NCI-H748 treated with DMSO at 0.1 percent for 48 hours (cell line): ENCODE measurements around the gene LUZP4.
"Not testable (repeated sequence)": the region's sequence is repeated elsewhere in the genome, so short reads cannot be mapped to it uniquely, and the experiment has no call there.

Experiments used
- DNase-seq: peaks from one replicate; lab custom pipeline; 2025; lab: John Stamatoyannopoulos, UW

LUZP4 gene, protein sequence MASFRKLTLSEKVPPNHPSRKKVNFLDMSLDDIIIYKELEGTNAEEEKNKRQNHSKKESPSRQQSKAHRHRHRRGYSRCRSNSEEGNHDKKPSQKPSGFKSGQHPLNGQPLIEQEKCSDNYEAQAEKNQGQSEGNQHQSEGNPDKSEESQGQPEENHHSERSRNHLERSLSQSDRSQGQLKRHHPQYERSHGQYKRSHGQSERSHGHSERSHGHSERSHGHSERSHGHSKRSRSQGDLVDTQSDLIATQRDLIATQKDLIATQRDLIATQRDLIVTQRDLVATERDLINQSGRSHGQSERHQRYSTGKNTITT

DNA sequence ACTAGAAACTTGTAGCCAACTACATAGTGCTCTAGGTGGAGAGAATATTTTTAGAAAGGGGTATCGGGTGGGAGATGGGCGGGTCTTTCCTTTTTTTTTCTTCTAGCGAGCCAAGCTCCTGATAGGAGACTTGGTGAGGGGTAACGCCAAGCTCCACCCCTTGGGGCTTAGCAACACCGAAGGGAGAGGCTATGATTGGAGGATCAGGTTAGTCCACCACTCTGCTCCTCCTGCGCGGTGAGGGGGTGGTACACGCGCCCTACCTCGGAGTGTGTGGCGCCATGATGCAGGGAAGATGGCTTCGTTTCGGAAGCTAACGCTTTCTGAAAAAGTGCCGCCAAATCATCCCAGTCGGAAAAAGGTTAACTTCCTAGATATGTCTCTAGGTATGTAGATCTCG lies at the start of gene LUZP4:
LUZP4 (plus strand) TSS at position 251 of the 400 bp plus-strand sequence; CDS start at position 296, 45 bp downstream.
- no peak for DNase-seq

DNA sequence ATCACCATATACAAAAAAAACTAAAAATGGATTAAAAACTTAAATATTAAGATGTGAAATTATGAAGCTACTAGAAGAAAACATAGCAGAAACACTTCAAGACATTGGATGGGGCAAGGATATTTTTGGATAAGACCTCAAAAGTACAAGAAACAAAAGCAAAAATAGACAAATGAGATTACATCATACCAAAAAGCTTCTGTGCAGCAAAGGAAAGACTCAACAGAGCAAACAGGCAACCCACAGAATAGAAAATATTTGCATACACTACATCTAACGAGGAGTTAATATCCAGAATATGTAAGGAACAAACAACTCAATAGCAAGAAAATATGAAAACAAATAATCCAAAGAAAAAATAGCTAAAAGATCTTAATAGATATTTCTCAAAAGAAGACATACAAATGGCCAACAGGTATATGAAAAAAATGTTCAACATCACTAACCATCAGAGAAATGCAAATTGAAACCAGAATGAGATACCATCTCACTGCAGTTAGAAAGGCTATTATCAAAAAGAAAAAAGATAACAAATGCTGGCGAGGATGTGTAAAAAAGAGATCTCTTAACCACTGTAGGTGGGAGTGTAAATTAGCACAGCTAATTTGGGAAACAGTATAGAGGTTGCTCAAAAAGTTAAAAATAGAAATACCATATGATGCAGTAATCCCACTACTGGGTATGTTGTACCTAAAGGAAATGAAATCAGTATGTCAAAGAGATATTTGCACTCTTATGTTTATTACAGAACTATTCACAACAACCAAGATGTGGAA lies 37.9 kb upstream of the LUZP4 start:
- no peak for DNase-seq

DNA sequence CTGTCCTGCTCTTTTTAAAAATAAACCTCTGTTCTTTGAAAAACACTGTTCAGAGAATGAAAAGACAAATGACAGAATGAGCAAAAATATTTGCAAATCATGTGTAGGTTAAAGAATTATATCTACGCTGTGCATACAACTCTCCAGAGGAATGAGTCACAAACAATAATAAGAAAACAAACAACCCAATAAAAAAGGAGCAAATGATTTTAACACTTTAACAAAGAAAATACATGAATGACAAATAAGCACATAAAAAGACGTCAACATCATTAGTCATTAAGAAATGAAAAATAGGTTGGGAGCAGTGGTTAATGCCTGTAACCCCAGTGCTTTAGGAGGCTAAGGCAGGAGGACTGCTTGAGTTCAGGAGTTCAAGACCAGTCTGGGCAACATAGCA lies 34.5 kb upstream of the LUZP4 start:
- DNase-seq = no peak

DNA sequence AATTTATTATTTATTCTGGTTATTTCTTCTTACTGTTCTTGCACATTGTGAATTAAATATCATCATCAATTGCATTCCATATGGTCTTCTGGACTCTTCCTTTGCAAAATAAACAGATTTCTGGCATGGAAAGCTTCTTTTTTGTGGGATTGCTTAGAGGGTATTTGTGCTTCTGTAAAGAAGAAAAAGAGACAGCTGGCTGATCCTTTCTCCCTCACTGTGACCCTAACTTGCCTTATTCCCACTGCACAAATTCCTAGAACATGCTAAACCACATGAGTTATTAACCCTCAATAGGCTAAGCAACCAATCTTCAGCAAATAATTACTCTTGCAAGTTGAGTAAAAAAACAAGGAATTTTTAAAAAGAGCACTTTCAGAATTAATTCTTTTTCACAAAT lies 31.8 kb upstream of the LUZP4 start:
- DNase-seq = no peak

DNA sequence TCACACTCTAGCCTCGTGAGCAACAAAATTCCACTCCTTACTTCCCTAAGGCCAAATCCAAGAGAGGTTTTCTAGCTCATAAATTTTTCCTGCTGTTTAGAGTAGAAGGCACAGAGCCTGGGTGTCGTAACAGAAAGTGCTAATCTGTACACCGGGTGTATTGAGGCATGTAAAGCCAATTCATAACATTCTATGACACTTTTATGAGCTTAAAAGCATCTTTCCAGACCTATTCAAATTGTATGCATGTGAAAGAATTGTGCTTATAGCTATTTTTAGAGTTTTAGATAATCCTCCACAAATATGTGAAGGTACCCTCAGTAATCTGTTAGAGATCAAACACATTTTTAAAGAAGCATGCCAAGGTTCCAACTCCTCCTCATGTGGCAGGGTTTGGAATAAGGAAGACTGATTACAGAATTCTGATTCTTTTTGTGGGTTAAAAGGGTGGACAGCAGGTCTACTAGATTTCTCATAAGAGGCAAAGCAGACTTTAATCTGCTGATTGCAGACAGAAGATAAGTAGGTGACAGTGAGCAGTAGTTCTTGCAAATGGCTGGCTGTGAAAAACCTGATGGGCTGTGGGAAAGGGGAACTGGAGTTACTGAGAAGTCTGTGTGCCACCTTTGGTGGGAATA lies 30.2 kb upstream of the LUZP4 start:
- DNase-seq = no peak

DNA sequence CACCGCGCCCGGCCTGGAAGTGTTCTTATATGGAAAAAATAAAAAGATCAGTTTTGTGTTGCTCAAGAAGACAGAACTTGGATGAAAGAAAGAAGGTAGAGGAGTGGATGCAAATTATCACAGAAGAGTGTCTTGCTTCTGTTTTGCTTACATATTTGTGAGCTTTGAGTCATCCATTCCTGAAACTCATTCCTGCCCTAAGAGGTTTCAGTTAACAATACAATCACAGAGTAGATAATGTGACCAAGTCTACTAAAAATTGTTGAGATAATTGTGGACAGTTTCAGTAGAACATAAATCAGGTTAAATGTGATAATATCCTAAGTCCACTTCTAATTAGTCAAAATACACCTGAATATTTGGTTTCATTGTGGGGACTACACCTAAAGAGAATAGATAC lies 29.2 kb upstream of the LUZP4 start:
- no peak for DNase-seq

DNA sequence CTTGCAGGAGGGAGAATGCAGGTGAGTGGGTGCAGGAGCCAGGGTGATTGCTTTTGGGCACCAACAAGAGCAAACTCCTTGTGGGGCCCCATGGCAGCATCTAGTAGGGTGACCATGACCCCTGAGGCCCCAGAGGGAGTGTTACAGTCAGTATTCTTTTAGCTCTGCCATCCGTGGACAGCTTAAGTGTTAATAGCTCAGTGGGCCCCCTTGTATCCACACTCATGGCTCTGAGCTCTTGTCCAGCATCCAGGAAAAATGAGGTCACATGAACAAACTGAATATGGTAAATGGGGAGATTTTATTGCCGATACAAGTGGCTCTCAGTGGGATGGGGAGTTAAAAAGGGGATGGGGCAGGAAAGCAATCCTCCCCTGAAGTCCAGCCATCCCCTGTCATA lies 28.4 kb upstream of the LUZP4 start:
- no peak for DNase-seq

DNA sequence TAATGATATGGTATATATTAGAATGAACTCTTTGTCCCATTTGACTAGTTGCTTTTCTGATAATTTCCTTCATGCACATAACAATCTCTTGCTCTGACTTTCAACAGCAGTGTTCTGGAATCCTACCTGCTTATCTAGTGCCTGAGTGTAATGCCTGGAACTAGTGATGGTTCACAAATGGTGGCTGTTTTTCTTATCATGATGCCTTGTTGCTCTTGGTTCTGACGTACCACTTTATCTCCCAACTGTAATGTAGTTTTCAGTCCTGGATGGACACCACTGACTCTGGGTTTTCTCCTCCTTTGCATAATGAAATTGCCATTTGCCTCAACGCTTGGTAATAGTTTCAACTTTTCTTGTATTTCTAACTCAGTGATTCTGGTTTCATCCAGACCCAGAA lies 25.5 kb upstream of the LUZP4 start:
- DNase-seq = no peak

DNA sequence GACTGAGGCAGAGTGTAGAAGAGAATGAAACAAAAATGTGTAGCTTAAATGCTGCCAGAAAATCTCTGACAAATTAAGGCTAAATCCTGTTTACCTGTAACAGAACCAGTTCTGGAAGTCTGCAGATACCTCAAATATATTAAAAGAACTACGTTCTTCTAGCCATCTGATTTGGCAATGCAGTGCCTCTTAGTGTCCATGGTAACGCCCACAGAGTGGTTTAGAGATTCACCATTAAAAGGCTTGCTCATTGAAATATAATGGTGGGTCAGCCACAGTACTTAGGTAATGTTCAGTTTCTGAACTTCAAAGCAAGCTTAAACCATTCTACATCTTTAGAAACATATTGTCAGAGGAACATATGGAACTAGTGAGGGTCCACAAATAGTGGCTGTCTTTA lies 23.2 kb upstream of the LUZP4 start:
- DNase-seq = no peak

DNA sequence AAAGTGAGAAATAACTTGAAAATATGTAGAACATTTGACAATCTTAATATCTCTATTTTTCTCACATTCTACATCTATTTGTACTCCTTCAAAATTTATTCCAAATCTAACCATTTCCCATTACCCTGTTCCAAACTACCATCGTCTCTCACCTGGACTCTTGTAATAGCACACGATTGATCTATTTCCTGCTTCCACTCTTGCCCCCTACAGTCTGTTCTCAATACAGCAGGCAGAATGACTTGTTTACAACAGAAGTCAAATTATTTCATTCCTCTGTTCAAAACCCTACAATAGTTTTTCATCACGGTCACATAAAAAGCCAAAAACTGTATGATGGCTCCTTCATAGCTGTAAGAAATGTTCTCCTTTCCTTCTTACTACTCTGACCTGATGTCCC lies 21.1 kb upstream of the LUZP4 start:
- no peak for DNase-seq

DNA sequence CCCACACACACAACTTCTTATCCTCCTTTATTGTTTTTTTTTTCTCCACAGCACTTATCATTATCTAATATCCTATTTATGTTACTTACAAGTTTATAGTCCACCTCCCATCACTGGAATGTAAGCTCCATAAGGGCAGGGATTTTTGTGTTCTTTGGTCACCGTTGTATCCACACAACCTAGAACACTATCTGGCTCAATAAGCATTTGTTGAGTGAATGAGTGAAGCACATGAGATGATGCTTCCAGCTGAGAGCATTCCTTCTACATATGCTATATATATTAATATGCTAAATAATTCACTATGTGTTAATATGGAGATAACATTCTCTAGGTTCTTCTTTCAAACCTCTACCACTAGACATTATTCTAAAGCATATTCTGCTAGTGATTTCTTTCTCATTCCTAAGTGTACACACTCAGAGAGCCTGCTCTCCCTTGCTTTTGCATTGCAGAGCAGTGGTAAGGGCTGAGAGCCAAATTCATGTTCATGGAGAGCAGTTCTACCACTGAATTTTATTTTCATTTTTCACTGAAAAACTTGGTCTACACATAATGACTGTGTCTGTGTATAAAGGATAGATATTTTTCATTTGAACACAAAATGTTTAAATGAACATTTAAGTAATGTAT lies 20.3 kb upstream of the LUZP4 start:
- DNase-seq = no peak

DNA sequence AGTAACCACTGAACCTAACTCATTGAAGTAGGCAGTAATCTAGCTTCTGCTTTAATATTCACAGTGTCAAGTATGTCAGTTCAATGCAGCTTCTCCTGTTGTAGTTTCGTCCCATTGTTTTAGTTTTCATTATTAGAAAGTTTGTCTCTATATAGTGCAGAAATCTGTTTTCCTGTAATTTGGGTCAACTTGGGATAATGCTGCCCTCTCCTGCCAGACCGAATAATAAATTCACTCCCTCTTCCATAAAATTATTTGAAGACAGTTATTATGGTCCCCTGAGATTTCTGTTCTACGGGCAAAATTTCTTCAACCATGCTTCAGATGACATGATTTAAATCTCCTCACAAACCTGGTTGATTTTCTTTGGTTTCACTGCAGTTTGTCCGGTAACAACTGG lies 4.6 kb upstream of the LUZP4 start:
- DNase-seq = no peak

DNA sequence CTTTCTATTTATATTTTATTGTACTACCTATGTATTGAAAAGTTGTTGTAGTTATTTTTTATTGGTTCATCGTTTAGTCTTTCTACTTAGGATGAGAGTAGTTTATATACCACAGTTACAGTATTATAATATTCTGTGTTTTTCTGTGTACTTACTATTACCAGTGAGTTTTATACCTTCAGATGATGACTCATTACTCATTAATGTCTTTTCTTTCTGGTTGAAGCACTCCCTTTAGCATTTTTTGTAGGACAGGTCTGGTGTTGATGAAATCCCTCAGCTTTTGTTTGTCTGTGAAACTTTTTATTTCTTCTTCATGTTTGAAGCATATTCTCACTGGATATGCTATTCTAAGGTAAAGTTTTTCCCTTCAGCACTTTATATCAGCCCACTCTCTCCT lies 7.7 kb downstream of the LUZP4 start:
- no peak for DNase-seq

DNA sequence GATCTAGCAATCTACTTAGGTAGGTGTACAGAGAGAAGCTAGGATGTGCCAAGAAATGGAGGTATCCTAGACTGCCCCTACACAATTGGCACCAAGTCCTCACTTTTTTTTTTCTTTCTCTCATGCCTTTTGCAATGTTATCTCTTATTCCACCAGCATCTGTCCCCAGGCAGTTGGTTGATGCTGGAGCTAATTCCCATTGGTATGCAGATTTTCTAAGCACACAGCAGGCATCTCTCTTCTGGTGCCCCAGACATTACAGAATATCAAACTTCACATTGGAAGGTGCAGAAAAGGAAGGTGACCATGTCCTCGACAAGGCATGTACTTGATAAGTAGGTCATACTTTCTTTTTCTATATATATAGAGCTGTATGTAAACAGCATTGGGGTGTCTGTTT lies 21.6 kb downstream of the LUZP4 start:
- no peak for DNase-seq

DNA sequence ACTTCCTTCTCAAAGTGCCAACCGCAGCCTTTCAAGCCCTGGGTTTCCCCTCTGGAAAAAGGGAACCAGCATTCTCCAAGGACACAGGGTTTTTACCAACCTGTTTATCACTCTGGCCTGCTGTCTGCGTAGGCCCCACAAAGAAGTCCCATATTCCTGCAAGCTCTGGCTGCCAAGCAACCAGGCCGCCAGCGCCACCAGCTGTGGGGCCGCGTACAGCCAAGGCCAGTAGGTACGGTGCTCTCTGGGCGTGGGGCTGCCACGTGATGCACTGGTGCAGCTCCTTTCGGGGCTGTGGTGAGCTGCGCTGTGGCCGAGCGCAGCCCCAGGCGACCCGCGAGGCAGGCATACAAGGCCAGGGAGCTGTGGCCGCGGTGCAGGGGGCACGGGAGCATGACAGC lies 22.1 kb downstream of the LUZP4 start:
- DNase-seq = no peak

DNA sequence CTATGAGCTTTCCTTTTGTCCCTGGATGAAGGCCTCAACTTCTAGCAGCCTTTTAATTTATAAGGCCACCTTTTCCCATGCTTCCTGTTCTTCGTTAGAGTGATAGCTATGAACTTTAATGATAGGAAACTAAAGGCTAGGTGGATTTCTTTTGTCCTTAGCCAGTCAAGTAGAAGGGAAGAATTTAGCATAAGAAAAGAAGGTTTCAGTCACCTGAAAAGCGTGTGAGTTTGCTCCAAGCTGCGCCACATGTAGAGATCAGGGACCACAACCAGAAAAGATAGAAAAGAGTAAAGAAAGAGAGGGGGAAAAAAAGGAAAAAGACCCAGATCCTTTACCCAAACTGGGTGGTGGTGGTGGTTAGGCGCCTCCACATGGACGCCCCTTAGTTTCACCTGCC lies 28.6 kb downstream of the LUZP4 start:
- no peak for DNase-seq

DNA sequence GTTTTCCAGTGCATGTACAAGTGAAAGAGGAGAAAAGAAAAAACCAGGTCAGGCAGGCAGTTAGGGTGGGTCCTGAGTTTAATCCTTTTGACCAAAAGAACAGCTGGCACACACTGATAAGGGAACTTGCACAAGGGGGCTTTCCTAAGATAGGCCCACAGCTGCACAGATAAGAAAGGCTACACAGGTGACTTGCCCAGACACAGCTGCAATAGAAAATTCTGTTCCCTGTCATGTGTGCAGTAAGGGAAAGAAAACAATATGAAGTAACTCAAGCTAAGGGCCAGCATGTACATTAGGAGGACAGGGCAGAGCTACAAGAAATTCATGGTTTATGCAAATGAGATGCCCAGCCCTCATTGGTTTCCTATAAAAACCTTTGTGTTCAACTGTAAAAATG lies 32.9 kb downstream of the LUZP4 start:
- DNase-seq = no peak

DNA sequence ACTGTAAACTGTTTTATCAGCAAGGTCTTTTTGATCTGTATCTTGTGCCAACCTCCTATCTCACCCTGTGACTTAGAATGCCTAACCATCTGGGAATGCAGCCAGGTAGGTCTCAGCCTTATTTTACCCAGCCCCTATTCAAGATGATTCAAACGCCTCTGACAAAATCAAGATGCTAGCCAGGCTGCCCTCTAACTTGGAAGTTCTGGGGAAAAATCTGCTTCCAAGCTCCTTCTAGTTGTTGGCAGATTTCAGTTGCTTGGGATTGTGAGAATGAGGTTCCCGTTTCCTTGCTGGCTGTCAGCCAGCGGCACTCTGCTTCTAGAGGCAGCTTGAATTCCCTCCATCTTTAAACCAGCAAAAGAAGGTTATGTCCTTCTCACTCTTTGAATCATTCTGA lies 34.7 kb downstream of the LUZP4 start:
- DNase-seq = no peak

DNA sequence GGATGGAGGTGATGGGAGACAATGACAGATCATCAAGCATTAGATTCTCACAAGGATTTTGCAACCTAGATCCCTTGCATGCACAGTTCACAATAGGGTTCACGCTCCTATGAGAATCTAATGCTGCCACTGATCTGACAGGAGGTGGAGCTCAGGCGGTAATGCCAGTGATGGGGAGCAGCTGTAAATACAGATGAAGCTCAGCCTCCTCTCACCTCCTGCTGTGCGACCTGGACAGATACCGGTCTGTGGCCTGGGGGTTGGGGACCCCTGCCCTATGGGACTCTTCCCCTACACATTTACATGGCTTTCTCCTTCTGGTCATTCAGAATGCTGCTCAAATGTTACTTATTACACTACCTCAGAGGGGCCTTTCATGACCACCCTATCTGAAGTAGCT lies 39.8 kb downstream of the LUZP4 start:
- not testable (repeated sequence) for DNase-seq

DNA sequence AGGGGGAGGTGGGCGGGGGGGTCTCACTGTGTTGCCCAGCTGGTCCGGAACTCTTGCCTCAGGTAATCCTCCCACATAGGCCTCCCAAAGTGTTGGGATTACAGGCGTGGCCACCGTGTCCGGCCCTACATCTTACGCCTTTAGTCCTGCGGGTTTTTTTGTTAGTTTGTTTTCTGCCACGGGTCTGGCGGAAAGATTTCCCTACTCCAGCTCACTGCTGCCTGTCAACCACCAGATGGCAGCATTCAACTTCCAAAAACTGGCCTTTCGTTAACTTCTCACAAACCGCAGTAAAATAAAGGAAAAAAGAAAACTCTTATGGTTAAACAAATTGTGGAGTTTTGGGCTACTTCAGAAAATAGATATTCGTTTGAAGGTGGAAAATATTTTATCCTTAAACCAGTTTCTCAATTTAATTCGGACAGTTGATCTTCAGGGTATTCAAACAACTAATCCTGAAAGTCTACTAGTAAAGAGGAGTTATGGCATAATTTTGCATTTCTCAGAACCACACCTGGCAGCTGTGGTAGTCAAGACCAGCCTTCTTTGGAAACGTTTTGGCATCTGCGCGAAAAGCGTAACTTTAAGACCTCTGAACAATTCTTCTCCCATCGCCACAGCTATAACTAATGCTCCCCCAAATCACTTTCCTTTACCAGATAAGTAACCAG lies 41.1 kb downstream of the LUZP4 start:
- peak; percentile 45 for DNase-seq

DNA sequence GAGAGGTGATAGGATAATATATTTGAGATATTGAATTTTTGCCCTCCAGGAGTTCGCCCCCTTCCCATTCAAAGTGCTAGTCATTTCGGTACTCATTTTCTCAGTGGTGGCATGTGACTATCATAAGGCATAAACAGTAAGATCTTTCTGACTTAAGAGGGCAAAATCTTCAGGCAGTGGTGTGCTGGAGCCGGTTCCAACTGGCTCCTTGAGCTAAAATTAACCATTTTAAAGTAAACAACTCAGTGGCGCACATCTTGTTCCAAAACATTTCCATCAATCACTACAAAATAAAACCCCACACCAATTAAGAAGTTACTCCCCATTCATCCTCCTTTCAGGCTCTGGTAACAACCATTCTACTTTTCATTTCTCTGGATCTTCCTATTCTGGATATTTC lies 43.3 kb downstream of the LUZP4 start:
- no peak for DNase-seq

DNA sequence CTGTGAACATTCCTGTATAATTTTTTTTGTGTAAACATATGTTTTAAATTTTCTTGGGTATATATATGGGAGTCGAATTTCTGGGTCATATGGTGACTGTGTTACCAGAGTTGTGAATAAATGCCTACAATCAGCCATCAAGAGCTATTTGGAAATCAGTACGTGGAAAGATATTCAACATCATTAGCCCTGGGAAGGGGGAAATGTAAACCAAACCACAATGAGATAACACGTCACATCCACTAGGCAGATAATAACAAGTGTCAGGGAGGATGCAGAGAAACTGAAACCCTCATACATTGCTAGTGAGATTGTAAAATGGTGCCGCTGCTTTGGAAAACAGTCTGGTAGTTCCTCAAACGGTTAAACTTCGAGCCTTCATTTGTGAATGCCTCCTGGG lies 43.9 kb downstream of the LUZP4 start:
- no peak for DNase-seq
